Measurements from ENCODE around the gene SNRNP200.

GRCh38 chr2:96341641-96342040 lies 36.3 kb upstream of the SNRNP200 start:
- TF ChIP-seq CTCF (IDR thresholded peaks at IDR 0.05; ENCODE audit: low read depth, low read length, missing input control) (no peak), GABPA (IDR thresholded peaks at IDR 0.05 in 1 of 2, conservative IDR thresholded peaks at IDR 0.05 in 1 of 2) (no peak), REST (IDR thresholded peaks at IDR 0.05) (no peak), RAD21 (IDR thresholded peaks at IDR 0.05) (no peak), YY1 (IDR thresholded peaks at IDR 0.05) (no peak)
